WERI-Rb-1 (cell line): ENCODE measurements around the gene ACTL7A.
"Not testable (repeated sequence)": the region's sequence is repeated elsewhere in the genome, so short reads cannot be mapped to it uniquely, and the experiment has no call there.

Experiments used
- DNase-seq: peaks from one replicate; pipeline ENCODE4 v3.0.0-alpha.2; 2020
- H3K27ac ChIP-seq: fragments of 250-450 bp; sonication (Bioruptor Pico); 2 replicates; pipeline ENCODE4 v1.5.1; 2020; ENCODE audit warnings: mild to moderate bottlenecking, moderate library complexity
- H3K27me3 ChIP-seq: fragments of 250-450 bp; sonication (Bioruptor Pico); 2 replicates; pipeline ENCODE4 v1.5.1; 2021; ENCODE audit warnings: mild to moderate bottlenecking, low read depth, moderate library complexity; ENCODE audit not compliant: insufficient read depth, severe bottlenecking
- H3K36me3 ChIP-seq: fragments of 250-450 bp; sonication (Bioruptor Pico); 2 replicates; pipeline ENCODE4 v1.5.1; 2020; ENCODE audit warnings: mild to moderate bottlenecking, moderate library complexity
- H3K4me3 ChIP-seq: 2 replicates; pipeline ENCODE4 v1.5.1; 2011; ENCODE audit warnings: low read depth, mild to moderate bottlenecking, control low read depth, low read length
- H3K9me3 ChIP-seq: fragments of 250-450 bp; sonication (Bioruptor Pico); 2 replicates; pipeline ENCODE4 v1.5.1; 2021; ENCODE audit warnings: mild to moderate bottlenecking, moderate library complexity; ENCODE audit not compliant: severe bottlenecking
- CTCF ChIP-seq: IDR thresholded peaks from 2 replicates; pipeline ENCODE4 v1.5.1; 2011; ENCODE audit warnings: low read depth, mild to moderate bottlenecking, control low read depth, inconsistent platforms, low read length

ACTL7A gene

DNA sequence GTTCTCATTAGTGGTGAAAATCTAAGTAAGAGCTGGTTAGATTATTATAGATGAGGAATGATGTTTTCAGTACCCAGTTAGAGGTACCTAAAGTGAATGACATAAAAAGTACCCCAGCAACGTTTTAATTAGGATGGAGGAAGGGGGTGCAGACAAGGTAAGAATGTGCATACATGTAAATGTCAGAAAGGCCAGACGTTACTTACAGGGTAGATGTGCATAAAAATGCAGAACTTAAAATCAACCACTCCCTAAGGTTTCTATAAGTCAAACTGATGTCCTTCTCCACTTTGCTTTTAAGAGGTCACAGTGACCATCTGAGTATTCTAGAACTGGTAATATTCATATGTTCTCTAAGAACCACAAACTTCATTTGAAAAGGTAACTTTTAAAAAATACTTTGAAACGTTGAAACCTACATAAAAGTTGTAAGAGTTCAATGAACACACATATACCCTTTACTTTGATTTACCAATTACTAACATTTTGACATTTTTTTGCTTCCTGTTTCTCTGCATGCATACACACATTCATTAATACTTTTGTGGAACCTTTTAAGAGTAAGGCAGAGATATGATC, 18.8 kb downstream of the ACTL7A start:
- no peak overlapping the region for H3K4me3 ChIP-seq
- no peak for TF ChIP-seq CTCF
- DNase-seq: no peak
- H3K9me3 ChIP-seq: no peaks in the 10 kb centered on the region
- H3K36me3 ChIP-seq: peaks cover 65% of the 10 kb centered on the region
- no peak overlapping the region for H3K27ac ChIP-seq
- no peaks in the 10 kb centered on the region for H3K27me3 ChIP-seq

DNA sequence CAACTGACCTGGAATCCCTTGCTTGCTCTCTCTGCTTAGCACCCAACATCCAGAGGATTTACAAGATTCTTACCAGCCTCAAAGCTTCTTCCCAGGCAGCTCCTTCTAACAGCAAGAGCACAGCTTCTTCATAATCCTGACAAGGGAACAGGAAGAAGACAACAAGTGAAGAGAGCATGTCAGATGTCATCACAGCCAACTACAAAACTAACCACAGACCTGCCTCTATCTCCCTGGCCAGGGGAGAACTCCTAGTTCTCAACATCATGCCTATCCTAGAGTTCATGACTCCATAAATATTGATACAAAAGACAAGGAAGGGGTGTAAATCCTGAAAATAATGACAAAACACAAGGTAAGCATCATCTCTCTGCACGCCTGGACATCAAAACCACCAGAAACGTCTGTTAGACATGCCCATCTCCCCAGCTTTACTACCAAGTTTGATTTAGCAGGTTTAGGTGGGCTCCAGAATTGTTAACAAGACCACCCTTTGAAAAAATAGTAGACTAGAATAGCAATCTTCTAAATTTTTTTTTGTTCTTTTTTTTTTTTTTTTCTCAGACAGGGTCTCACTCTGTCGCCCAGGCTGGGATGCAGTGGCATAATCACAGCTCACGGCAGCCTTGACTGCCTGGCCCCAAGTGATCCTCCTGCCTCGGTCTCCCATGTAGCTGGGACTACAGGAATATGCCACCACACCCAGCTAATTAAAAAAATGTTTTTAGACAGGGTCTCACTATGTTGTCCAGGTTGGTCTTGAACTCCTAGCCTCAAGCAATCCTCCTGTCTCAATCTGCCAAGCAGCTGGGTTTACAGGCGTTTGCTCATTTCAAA, 20.2 kb downstream of the ACTL7A start:
- no peaks in the 10 kb centered on the region for H3K9me3 ChIP-seq
- TF ChIP-seq CTCF: no peak
- no peak overlapping the region for H3K4me3 ChIP-seq
- no peaks in the 10 kb centered on the region for H3K27me3 ChIP-seq
- peaks cover 51% of the 10 kb centered on the region for H3K36me3 ChIP-seq
- DNase-seq: no peak
- no peak overlapping the region for H3K27ac ChIP-seq

GRCh38 chr9:108883085-108883484, 21.0 kb downstream of the ACTL7A start:
- H3K36me3 ChIP-seq: peaks cover 47% of the 10 kb centered on the region
- TF ChIP-seq CTCF: no peak
- no peak for DNase-seq
- no peak overlapping the region for H3K4me3 ChIP-seq
- H3K9me3 ChIP-seq: no peaks in the 10 kb centered on the region
- no peaks in the 10 kb centered on the region for H3K27me3 ChIP-seq
- no peak overlapping the region for H3K27ac ChIP-seq

DNA sequence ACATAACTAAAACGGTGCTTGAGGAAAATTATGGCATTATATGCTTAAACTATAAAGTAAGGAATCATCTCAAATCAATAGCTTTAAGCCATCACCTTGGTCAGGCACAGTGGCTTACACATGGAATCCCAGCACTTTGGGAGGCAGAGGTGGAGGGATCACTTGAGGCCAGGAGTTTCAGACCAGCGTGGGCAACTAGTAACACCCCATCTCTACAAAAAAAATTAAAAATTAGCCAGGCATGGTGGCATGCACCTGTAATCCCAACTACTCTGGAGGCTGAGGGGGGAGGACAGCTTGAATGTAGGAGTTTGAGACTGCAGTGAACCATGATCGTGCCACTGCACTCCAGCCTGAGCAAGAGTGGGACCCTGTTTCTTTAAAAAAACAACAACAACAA, 22.6 kb downstream of the ACTL7A start:
- Histone ChIP-seq H3K36me3 (peaks cover 43% of the 10 kb centered on the region), H3K27me3 (no peaks in the 10 kb centered on the region), H3K9me3 (no peaks in the 10 kb centered on the region), H3K4me3 (no peak overlapping the region), H3K27ac (no peak overlapping the region)
- TF ChIP-seq CTCF: no peak
- no peak for DNase-seq

GRCh38 chr9:108885643-108886348, 23.7 kb downstream of the ACTL7A start:
- TF ChIP-seq CTCF: no peak
- no peak for DNase-seq
- H3K36me3 ChIP-seq: peaks cover 42% of the 10 kb centered on the region
- H3K27me3 ChIP-seq: no peaks in the 10 kb centered on the region
- no peaks in the 10 kb centered on the region for H3K9me3 ChIP-seq
- no peak overlapping the region for H3K4me3 ChIP-seq
- no peak overlapping the region for H3K27ac ChIP-seq

DNA sequence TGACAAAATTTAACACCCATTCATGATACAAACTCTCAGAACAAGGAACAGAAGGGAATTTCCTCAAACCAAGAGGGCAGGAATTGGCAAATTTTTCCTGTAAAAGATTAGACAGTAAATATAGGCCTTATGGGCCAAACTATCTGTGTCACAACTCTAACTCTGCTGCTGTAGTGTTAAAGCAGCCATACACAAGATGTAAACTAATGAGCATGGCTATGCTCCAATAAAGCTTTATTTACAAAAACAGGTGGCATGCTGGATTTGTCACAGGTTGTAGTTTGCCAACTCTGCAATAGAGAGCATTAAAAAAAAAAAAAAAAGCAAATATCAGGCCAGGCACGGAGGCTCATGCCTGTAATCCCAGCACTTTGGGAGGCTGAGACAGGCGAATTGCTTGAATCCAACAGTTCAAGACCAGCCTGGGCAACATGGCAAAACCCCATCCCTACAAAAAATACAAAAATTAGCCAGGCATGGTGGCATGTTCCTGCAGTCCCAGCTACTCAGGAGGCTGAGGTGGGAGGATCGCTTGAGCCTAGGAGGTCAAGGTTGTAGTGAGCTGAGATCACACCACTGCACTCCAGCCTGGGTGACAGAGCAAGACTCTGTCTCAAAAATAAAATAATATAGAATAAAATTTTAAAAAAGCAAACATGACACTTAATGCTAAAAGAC, 24.7 kb downstream of the ACTL7A start:
- H3K36me3 ChIP-seq: peaks cover 46% of the 10 kb centered on the region
- H3K27ac ChIP-seq, DNase-seq: not testable (repeated sequence)

More for the DNA sequence above, 24.7 kb downstream of the ACTL7A start:
- H3K9me3 ChIP-seq, H3K4me3 ChIP-seq, H3K27me3 ChIP-seq: not testable (repeated sequence)
